D721Med (cell line): Measurements from ENCODE around the gene WDR4.
"Not testable (repeated sequence)": the region's sequence is repeated elsewhere in the genome, so short reads cannot be mapped to it uniquely, and the experiment has no call there.

Experiments
- DNase-seq: peaks from one replicate; pipeline ENCODE4 v3.0.0; 2011; ENCODE audit warnings: low spot score; ENCODE audit not compliant: insufficient read length
- FAIRE-seq: peaks from 2 replicates; lab custom pipeline; 2011; peaks lifted over from hg19 to GRCh38; lab: Jason Lieb, UNC
- TF ChIP-seq, protein P1 (sequence below): IDR thresholded peaks from 2 replicates; pipeline ENCODE4 v1.5.1; 2012; ENCODE audit warnings: mild to moderate bottlenecking, control low read depth; ENCODE audit not compliant: insufficient read depth; ENCODE audit errors: missing control alignments

WDR4 gene

DNA sequence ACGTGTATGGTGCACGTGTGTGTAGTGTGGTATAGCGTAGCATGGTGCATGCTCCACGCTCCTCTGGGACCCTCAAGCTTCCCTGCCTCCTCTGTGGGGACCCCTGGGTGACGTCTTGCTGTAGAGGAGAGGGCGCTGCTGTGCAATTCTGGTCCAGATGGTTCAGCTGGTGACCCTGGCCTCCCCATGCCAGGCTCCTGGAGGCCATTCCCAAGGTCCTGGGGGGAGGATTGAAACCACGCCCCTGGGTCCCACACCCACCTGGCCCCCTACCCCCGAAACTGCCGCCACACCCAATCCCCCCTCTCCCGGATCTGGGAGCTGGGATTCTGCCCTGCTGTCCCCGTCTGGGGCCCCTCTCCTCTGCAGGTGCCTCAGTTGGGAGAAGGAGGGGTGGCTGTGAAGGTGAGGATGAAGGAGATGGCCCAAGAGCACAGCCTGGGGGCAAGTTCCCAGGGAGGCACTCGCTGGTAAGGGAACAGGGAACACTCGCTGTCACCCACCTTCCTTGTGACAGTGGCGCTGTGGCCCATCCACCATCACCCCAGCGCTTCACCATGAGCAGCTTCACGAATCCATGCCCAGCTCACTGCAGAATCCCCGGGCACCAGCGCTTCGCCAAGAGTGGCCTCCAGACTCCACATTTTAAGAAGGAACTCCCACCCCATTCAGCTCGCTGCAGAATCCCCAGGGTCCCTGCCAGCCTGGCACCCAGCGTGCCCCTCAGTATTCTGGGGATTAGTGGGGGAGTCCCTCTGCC is 38.0 kb downstream of the WDR4 start:
- TF ChIP-seq, protein P1, sequence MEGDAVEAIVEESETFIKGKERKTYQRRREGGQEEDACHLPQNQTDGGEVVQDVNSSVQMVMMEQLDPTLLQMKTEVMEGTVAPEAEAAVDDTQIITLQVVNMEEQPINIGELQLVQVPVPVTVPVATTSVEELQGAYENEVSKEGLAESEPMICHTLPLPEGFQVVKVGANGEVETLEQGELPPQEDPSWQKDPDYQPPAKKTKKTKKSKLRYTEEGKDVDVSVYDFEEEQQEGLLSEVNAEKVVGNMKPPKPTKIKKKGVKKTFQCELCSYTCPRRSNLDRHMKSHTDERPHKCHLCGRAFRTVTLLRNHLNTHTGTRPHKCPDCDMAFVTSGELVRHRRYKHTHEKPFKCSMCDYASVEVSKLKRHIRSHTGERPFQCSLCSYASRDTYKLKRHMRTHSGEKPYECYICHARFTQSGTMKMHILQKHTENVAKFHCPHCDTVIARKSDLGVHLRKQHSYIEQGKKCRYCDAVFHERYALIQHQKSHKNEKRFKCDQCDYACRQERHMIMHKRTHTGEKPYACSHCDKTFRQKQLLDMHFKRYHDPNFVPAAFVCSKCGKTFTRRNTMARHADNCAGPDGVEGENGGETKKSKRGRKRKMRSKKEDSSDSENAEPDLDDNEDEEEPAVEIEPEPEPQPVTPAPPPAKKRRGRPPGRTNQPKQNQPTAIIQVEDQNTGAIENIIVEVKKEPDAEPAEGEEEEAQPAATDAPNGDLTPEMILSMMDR, result no peak
- no peak for FAIRE-seq
- no peak for DNase-seq

DNA sequence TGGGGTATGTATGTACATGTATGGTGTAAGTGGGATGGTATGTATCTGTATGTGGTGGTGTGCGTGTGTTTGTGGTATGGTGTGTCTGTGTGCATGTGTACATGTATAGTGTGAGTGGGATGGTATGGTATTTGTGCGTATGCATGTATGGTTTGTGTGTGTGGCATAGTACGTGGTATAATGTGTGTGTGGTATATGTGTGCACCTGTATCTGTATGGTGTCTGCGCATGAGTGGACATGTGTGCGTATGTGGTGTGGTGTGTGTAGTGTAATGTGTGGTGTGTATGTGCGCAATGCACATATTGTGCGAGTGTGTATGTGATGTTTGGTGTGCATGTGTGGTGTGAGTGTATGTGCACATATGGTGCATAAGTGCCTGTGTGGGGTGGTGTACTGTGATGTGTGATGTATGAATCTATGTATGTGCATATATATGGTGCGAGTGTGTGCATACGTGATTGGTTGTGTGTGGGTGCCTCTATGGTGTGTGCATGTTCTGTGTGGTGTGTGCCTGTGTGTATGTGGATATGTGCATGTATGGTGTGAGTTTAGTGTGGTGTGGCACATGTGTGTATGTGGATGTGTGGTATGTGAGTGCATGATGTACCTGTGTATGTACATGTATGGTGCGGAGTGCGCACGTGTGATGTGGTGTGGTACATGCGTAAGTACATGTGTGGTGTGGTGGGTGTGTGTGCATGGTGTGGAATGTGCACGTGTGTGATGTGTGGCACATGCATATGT is 38.8 kb downstream of the WDR4 start:
- FAIRE-seq, result no peak
- DNase-seq, result no peak
- TF ChIP-seq, protein P1, result no peak

DNA sequence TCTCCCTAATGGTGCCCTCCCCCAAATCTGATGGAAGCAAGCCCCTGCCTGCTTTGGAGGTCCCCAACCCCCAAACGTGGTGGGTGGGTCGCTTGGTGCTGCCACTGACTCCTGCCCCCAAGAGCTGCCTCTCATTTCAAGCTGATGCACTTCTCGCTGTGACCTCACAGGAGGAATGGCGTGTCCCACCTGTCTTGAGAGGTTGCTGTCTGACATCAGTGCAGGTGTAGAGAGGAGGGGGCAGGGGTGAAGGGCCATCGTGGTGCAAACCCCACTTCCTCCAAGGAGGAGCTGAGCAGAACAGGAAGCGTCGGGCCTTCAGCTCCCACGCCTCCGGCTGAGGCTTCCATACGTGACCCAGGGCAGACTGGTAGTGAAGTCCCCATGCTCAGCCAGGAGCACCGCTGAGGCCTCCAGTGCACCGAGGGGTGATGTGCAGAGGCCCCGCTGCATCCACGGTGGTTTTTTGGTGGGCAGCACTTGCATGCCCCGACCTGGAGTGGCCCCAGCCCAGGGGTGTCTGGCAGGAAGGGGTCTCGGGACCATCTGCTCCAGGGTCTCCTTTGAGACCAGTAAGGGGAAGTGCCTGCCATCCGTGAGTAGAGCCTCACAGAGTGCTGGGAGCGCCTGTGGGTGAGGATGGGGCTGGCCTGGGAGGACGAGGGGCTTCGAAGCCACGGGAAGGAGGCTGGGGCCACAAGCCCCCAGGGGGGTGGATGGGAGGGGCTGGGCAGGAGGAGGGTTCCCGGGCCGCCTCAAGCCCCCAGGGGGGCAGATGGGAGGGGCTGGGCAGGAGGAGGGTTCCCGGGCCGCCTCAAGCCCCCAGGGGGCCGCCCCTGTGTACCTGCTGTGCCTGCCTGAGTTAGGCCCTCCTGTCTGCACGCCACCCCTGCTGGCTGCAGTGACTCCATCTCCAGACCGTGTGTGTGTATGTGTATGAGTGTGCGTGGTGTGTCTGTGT is 39.8 kb downstream of the WDR4 start:
- DNase-seq (no peak), FAIRE-seq (no peak)
- TF ChIP-seq, protein P1, result no peak

DNA sequence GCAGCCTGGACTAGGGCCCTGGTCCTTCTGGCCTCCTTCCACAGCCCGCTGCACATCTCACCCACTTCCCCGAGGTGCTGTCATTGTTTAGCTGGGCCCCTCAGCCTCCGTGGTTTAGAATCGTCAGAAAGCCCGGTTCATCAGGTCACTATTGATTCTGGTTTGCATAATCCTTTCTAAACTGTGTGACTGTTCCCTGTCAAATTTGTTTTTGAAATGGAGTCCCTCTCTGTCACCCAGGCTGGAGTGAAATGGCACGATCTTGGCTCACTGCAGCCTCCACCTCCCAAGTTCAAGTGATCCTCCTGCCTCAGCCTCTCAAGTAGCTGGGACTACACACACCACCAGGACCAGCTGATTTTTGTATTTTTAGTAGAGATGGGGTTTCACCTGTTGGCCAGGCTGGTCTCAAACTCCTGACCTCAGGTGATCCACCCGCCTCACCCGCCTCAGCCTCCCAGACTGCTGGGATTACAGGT is 41.1 kb downstream of the WDR4 start:
- not testable (repeated sequence) for DNase-seq, FAIRE-seq

DNA sequence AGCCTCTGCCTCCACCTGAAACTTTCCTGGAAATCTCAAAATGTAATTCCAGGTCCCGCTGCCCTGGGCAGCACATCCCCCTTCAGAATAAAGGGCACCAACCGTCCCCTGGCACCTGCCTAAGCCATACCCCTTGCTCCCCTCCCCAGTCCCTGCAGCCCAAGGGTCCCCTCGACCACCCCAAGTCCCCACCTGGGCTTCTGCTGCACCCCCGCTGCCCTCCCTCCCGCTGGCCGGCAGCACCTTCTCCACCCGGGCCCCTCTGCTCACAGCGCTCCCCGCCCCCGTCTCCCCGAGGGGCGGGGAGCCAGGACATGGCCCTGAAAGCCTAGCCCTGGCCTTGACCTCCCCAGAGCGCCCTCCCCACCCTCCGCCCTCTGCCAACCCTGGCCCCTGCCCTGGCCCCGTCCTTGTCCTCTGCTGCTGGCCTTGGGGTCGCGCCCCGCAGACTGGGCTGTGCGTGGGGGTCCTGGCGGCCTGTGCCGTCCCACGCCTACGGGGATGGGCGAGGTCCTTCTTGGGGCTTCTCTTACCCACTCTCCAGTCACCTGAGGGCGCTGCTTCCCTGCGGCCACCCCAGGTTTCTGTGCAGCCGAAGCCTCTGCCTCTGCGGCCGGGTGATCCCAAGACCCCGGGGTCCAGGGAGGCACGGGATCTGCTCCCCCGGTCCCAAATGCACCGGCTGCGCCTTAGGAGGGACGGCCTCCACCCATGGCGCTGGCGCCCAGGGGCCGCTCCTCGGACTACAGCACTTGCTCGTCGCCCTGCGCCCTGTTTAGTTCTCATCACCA is 41.7 kb downstream of the WDR4 start:
- TF ChIP-seq, protein P1, result no peak
- FAIRE-seq (no peak), DNase-seq (no peak)

DNA sequence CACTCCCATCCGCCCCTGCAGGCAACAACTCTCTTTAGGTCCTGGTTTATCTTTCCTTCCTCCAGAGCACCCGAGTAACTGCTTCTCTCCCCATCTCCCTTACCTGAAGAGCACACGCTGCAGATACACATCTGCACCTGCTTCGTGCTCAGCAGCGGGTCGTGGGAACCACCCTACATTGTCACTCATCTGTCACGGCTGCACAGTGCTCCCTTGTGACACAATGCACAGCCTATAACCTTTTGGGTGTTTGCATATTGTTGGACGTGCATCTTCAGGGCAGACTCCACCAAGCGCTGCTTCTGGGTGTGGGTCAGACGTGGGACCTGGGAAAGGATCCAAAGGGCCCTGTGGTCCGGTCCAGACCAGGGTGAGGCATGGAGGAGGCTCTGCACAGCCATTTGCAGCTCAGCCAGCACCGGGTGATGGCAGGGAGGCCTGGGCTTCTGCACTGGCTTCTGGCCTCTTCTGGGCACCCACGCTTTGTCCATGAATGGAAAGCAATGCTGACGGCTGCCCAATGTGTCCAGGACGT is 42.5 kb downstream of the WDR4 start:
- no peak for FAIRE-seq
- TF ChIP-seq, protein P1, result no peak
- no peak for DNase-seq
